Mesenchymal stem cell (in vitro differentiated cells and primary cell): ENCODE data around the gene KCNQ2.

Experiments used
- DNase-seq: peaks from one replicate; pipeline ENCODE4 v3.0.0-alpha.2; 2013
- H2AFZ ChIP-seq: one replicate; pipeline ENCODE4 v1.6.1; 2013; ENCODE audit warnings: low read depth, mild to moderate bottlenecking, control low read depth, inconsistent platforms, low read length, moderate library complexity
- H2AK5ac ChIP-seq: 2 replicates; pipeline ENCODE4 v1.6.1; 2013; ENCODE audit warnings: low read length, moderate library complexity, mild to moderate bottlenecking, inconsistent platforms; ENCODE audit not compliant: severe bottlenecking
- H2BK120ac ChIP-seq: one replicate; pipeline ENCODE4 v1.6.1; 2013; ENCODE audit warnings: low read depth, mild to moderate bottlenecking, inconsistent platforms, low read length, moderate library complexity
- H2BK12ac ChIP-seq, 2 experiments: one replicate each; pipeline ENCODE4 v1.6.1; 2013; ENCODE audit warnings: inconsistent platforms in 2 of 2, low read length in 2 of 2, mild to moderate bottlenecking in 2 of 2, moderate library complexity in 2 of 2, control low read depth in 1 of 2
- H2BK15ac ChIP-seq: one replicate; pipeline ENCODE4 v1.6.1; 2013; ENCODE audit warnings: mild to moderate bottlenecking, low read depth, inconsistent platforms; ENCODE audit not compliant: poor library complexity, severe bottlenecking
- H2BK5ac ChIP-seq: 2 replicates; pipeline ENCODE4 v1.6.1; 2013; ENCODE audit warnings: low read depth, mild to moderate bottlenecking, low read length, control low read depth, inconsistent platforms; ENCODE audit not compliant: poor library complexity, severe bottlenecking
- H3K14ac ChIP-seq, 2 experiments: one replicate each; pipeline ENCODE4 v1.6.1; 2013; ENCODE audit warnings: inconsistent platforms in 2 of 2, low read length in 2 of 2, control low read depth in 1 of 2, mild to moderate bottlenecking in 1 of 2, moderate library complexity in 1 of 2
- H3K18ac ChIP-seq, 2 experiments: one replicate each; pipeline ENCODE4 v1.6.1; 2013; ENCODE audit warnings: inconsistent platforms in 2 of 2, low read length in 2 of 2, control low read depth in 1 of 2, low read depth in 1 of 2, mild to moderate bottlenecking in 1 of 2
- H3K23ac ChIP-seq, 2 experiments: one replicate each; pipeline ENCODE4 v1.6.1; 2013; ENCODE audit warnings: inconsistent platforms in 2 of 2, low read length in 2 of 2, mild to moderate bottlenecking in 2 of 2, moderate library complexity in 2 of 2, control low read depth in 1 of 2
- H3K27ac ChIP-seq: 2 replicates; pipeline ENCODE4 v1.5.1; 2013; ENCODE audit warnings: mild to moderate bottlenecking, moderate library complexity, low read length, control low read depth, inconsistent platforms; ENCODE audit not compliant: poor library complexity, severe bottlenecking
- H3K27me3 ChIP-seq, 2 experiments: 2 replicates each; pipeline versions ENCODE4 v1.6.1 to v1.7.0; 2013; ENCODE audit warnings: low read length in 2 of 2, mild to moderate bottlenecking in 2 of 2, moderate library complexity in 2 of 2, control low read depth in 1 of 2, inconsistent platforms in 1 of 2; ENCODE audit not compliant: control insufficient read depth in 1 of 2, insufficient read depth in 1 of 2
- H3K36me3 ChIP-seq, 2 experiments: 2 replicates each; pipeline versions ENCODE4 v1.6.1 to v1.7.0; 2013; ENCODE audit warnings: low read length in 2 of 2, control low read depth in 1 of 2, inconsistent platforms in 1 of 2, low read depth in 1 of 2, mild to moderate bottlenecking in 1 of 2; ENCODE audit not compliant: insufficient read depth in 2 of 2, control insufficient read depth in 1 of 2
- H3K4ac ChIP-seq, 2 experiments: one replicate each; pipeline ENCODE4 v1.6.1; 2013; ENCODE audit warnings: inconsistent platforms in 2 of 2, low read length in 2 of 2, mild to moderate bottlenecking in 2 of 2, moderate library complexity in 2 of 2, control low read depth in 1 of 2, low read depth in 1 of 2
- H3K4me1 ChIP-seq: 2 replicates; pipeline ENCODE4 v1.6.1; 2013; ENCODE audit warnings: low read depth, low read length, control low read depth; ENCODE audit not compliant: control insufficient read depth, insufficient read depth
- H3K4me2 ChIP-seq: 2 replicates; pipeline ENCODE4 v1.6.1; 2013; ENCODE audit warnings: low read length, mild to moderate bottlenecking, inconsistent platforms; ENCODE audit not compliant: poor library complexity, severe bottlenecking
- H3K4me3 ChIP-seq, 2 experiments: 2 replicates each; pipeline versions ENCODE4 v1.5.1 to v1.7.0; 2013; ENCODE audit warnings: low read length in 2 of 2, mild to moderate bottlenecking in 2 of 2, control low read depth in 1 of 2, low read depth in 1 of 2; ENCODE audit not compliant: insufficient read depth in 1 of 2
- H3K79me1 ChIP-seq: replicated peaks from 2 replicates; pipeline ENCODE4 v1.6.1; 2013; ENCODE audit warnings: mild to moderate bottlenecking, control low read depth, low read length, inconsistent platforms; ENCODE audit not compliant: poor library complexity, severe bottlenecking
- H3K9ac ChIP-seq: 2 replicates; pipeline ENCODE4 v1.7.0; 2013; ENCODE audit warnings: mild to moderate bottlenecking, low read length, moderate library complexity
- H3K9me3 ChIP-seq: 2 replicates; pipeline ENCODE4 v1.7.0; 2013; ENCODE audit warnings: mild to moderate bottlenecking, low read length; ENCODE audit not compliant: control insufficient read depth
- H4K8ac ChIP-seq: one replicate; pipeline ENCODE4 v1.6.1; 2013; ENCODE audit warnings: inconsistent platforms, mild to moderate bottlenecking, low read length, moderate library complexity
- H4K91ac ChIP-seq: one replicate; pipeline ENCODE4 v1.6.1; 2013; ENCODE audit warnings: mild to moderate bottlenecking, low read length, inconsistent platforms
- WGBS: methylation state at CpG from one replicate; pipeline ENCODE4 v1.1.7; 2013; ENCODE audit warnings: mixed read lengths; 5-methylcytosine and 5-hydroxymethylcytosine counted together

Gene KCNQ2

DNA sequence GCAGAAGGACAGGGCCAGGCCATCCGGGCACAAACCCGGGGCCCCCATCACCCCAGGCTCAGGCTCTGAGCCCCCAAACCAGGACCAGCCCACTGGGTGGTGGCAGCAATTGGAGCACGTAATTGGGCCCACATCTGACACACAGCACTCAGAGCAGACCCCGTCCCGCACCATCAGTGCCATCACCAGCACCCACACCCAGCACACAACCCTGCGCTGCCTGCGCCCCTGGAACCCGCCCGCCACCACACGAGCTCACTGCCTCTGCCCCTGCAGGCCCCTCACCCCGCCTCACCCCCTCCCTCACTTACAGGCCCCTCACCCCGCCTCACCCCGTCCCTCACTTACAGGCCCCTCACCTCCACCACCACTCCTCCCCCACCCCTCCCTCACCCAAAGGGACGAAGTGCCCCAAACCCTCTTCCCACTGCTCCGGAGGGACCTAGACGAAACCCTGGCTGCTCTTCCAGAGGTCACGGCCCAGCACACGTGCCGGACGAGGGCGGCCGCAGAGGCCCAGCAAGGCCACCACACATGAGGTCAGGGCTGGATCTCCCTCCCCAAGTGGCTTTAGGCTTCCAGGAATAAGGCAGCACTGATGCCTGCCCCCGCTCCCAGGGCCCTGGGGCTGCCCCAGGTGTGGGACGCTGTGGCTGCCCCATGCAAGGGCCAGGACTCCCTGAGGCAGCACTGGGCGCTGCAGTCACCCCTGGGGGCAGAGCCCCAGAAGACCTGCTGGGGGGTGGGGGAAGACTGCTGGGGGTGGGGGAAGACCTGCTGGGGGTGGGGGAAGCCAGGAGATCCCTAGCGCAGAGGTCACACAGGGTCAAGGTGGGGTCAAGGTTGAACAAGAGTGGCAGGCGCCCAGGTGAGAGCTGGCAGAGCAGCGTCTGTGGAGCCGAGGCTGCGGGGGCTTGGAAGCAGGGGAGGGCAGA lies 22.4 kb downstream of the KCNQ2 start:
- Histone ChIP-seq H3K4me1 (peaks cover 2% of the 10 kb centered on the region), H3K14ac (no peak overlapping the region), H3K4ac (no peak overlapping the region), H2BK120ac (no peak overlapping the region), H2AK5ac (no peak overlapping the region), H3K18ac (no peak overlapping the region), H2BK5ac (no peak overlapping the region), H4K8ac (no peak overlapping the region), H3K27ac (no peak overlapping the region), H3K9me3 (no peaks in the 10 kb centered on the region), H3K79me1 (no peaks in the 10 kb centered on the region), H2AFZ (no peak overlapping the region), H3K23ac (no peak overlapping the region), H3K9ac (no peak overlapping the region), H2BK15ac (no peak overlapping the region), H3K4me2 (no peak overlapping the region), H3K4me3 (no peak overlapping the region), H4K91ac (no peak overlapping the region), H2BK12ac (no peak overlapping the region), H3K27me3 (peaks cover 21 to 63% of the 10 kb centered on the region in 2 experiments), H3K36me3 (no peaks in the 10 kb centered on the region)
- DNase-seq = no peak
- 83% methylated on average over 27 of the region's 30 CpGs for WGBS

- no peak overlapping the region for H3K27ac ChIP-seq
- H3K79me1 ChIP-seq = no peaks in the 10 kb centered on the region
- no peak overlapping the region for H3K14ac ChIP-seq
- H2BK5ac ChIP-seq = no peak overlapping the region
- no peaks in the 10 kb centered on the region for H3K36me3 ChIP-seq
- no peak overlapping the region for H2AK5ac ChIP-seq
- peaks cover 2% of the 10 kb centered on the region for H3K4me1 ChIP-seq
- WGBS = 87% methylated on average over 5 of the region's 5 CpGs
- no peak overlapping the region for H3K4ac ChIP-seq
- H3K23ac ChIP-seq = no peak overlapping the region
- H2AFZ ChIP-seq = no peak overlapping the region
- H4K8ac ChIP-seq = no peak overlapping the region
- no peak overlapping the region for H3K18ac ChIP-seq
- H3K27me3 ChIP-seq = peaks cover 12 to 53% of the 10 kb centered on the region in 2 experiments
- H2BK120ac ChIP-seq = no peak overlapping the region
- no peak overlapping the region for H3K4me3 ChIP-seq
- H2BK12ac ChIP-seq = no peak overlapping the region
- no peak for DNase-seq
- no peaks in the 10 kb centered on the region for H3K9me3 ChIP-seq
- no peak overlapping the region for H4K91ac ChIP-seq
- H3K9ac ChIP-seq = no peak overlapping the region
- no peak overlapping the region for H3K4me2 ChIP-seq
- H2BK15ac ChIP-seq = no peak overlapping the region
These were observed 23.4 kb downstream of the KCNQ2 start for GRCh38 chr20:63449025-63449424.

DNA sequence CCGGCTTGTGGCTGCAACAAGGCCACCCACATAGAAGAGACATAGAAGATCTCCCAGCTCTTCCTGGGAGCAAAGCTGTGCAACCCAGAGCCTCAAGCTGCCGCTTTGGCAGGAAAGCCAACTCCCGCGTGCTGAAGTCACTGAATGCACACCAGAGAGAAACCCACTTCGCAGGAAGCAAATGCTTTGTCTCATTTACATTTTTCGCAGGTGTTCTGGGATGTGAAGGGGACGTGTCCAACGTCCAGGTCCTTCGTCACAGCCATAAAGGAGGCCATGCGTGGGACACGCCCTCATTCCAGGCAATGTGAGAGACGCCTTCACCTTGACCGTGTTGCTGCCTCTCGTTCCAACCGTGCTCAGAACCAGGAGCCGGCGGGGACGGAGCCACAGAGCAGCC lies 24.4 kb downstream of the KCNQ2 start:
- peaks cover 5 to 43% of the 10 kb centered on the region in 2 experiments for H3K27me3 ChIP-seq
- H2BK120ac ChIP-seq = no peak overlapping the region
- peaks cover 2% of the 10 kb centered on the region for H3K4me1 ChIP-seq
- H3K27ac ChIP-seq = no peak overlapping the region
- no peak overlapping the region for H3K9ac ChIP-seq
- H3K4ac ChIP-seq = no peak overlapping the region
- H3K23ac ChIP-seq = no peak overlapping the region
- H3K18ac ChIP-seq = no peak overlapping the region
- H2BK15ac ChIP-seq = no peak overlapping the region
- H3K9me3 ChIP-seq = no peaks in the 10 kb centered on the region
- H3K4me2 ChIP-seq = no peak overlapping the region
- no peak overlapping the region for H3K4me3 ChIP-seq
- WGBS = 80% methylated on average over 18 of the region's 18 CpGs
- DNase-seq = no peak
- H2BK5ac ChIP-seq = no peak overlapping the region
- H3K14ac ChIP-seq = no peak overlapping the region
- no peak overlapping the region for H2AK5ac ChIP-seq
- no peak overlapping the region for H2AFZ ChIP-seq
- no peak overlapping the region for H2BK12ac ChIP-seq
- no peak overlapping the region for H4K8ac ChIP-seq
- no peaks in the 10 kb centered on the region for H3K79me1 ChIP-seq
- no peaks in the 10 kb centered on the region for H3K36me3 ChIP-seq
- H4K91ac ChIP-seq = no peak overlapping the region

- 92% methylated on average over 13 of the region's 16 CpGs for WGBS
- Histone ChIP-seq H2AK5ac (no peak overlapping the region), H4K91ac (no peak overlapping the region), H3K4me1 (peaks cover under 1% of the 10 kb centered on the region), H4K8ac (no peak overlapping the region), H2BK12ac (no peak overlapping the region), H3K27ac (no peak overlapping the region), H2BK5ac (no peak overlapping the region), H2BK15ac (no peak overlapping the region), H3K27me3 (peaks cover 3 to 37% of the 10 kb centered on the region in 2 experiments), H3K4me2 (no peak overlapping the region), H3K14ac (no peak overlapping the region), H3K4me3 (no peak overlapping the region), H3K9me3 (no peaks in the 10 kb centered on the region), H3K9ac (no peak overlapping the region), H3K4ac (no peak overlapping the region), H3K18ac (no peak overlapping the region), H3K36me3 (no peaks in the 10 kb centered on the region), H3K79me1 (no peaks in the 10 kb centered on the region), H3K23ac (no peak overlapping the region), H2BK120ac (no peak overlapping the region), H2AFZ (no peak overlapping the region)
- DNase-seq = no peak
These were observed 25.1 kb downstream of the KCNQ2 start for GRCh38 chr20:63447320-63447719.
